ENCODE measurements around the gene BSDC1.
"Not testable (repeated sequence)": the region's sequence is repeated elsewhere in the genome, so short reads cannot be mapped to it uniquely, and the experiment has no call there.

The BSDC1 gene

GRCh38 chr1:32358435-32358834 lies 35.8 kb downstream of the BSDC1 start:
- Histone ChIP-seq H2AFZ (ENCODE audit: low read length) (no peak overlapping the region), H3K4me2 (ENCODE audit: low read length) (no peak overlapping the region), H3K36me3 (ENCODE audit: insufficient read depth, low read length) (peaks cover 5% of the 10 kb centered on the region), H3K9ac (ENCODE audit: low read length) (no peak overlapping the region), H4K20me1 (ENCODE audit: insufficient read depth, low read length) (no peaks in the 10 kb centered on the region), H3K79me2 (ENCODE audit: insufficient read depth, low read length) (no peaks in the 10 kb centered on the region), H3F3A (ENCODE audit: insufficient read depth, low read length) (no peaks in the 10 kb centered on the region), H3K4me3 (ENCODE audit: low read depth, low read length, poor library complexity, severe bottlenecking) (no peak overlapping the region), H3K27ac (ENCODE audit: low read depth, low read length, poor library complexity, severe bottlenecking) (no peak overlapping the region), H3K9me2 (ENCODE audit: low read depth, low read length) (no peaks in the 10 kb centered on the region), H3K4me1 (ENCODE audit: insufficient read depth, low read length, severe bottlenecking) (peaks cover 14% of the 10 kb centered on the region), H3K27me3 (ENCODE audit: insufficient read depth, low read length) (no peaks in the 10 kb centered on the region), H3K9me3 (ENCODE audit: low read length) (no peaks in the 10 kb centered on the region)
- TF ChIP-seq CTCF (IDR thresholded peaks at IDR 0.05; ENCODE audit: low read length): no peak
- no peak for TF ChIP-seq EZH2 (IDR thresholded peaks at IDR 0.05; ENCODE audit: borderline replicate concordance, low read length)

GRCh38 chr1:32357614-32358013 lies 36.6 kb downstream of the BSDC1 start:
- Histone ChIP-seq H3K4me1 (ENCODE audit: insufficient read depth, low read length, severe bottlenecking) (peaks cover 14% of the 10 kb centered on the region), H3K36me3 (ENCODE audit: insufficient read depth, low read length) (no peaks in the 10 kb centered on the region; the same call in 1 of the 2 replicates), H3K79me2 (ENCODE audit: insufficient read depth, low read length) (no peaks in the 10 kb centered on the region), H4K20me1 (ENCODE audit: insufficient read depth, low read length) (no peaks in the 10 kb centered on the region), H3K9me2 (ENCODE audit: low read depth, low read length) (no peaks in the 10 kb centered on the region), H3K4me2 (ENCODE audit: low read length) (no peak overlapping the region), H2AFZ (ENCODE audit: low read length) (no peak overlapping the region), H3F3A (ENCODE audit: insufficient read depth, low read length) (no peaks in the 10 kb centered on the region), H3K27ac (ENCODE audit: low read depth, low read length, poor library complexity, severe bottlenecking) (no peak overlapping the region), H3K9ac (ENCODE audit: low read length) (no peak overlapping the region), H3K27me3 (ENCODE audit: insufficient read depth, low read length) (no peaks in the 10 kb centered on the region), H3K4me3 (ENCODE audit: low read depth, low read length, poor library complexity, severe bottlenecking) (no peak overlapping the region), H3K9me3 (ENCODE audit: low read length) (no peaks in the 10 kb centered on the region)
- TF ChIP-seq CTCF (IDR thresholded peaks at IDR 0.05; ENCODE audit: low read length) (no peak), EZH2 (IDR thresholded peaks at IDR 0.05; ENCODE audit: borderline replicate concordance, low read length) (no peak)

GRCh38 chr1:32356478-32356877 lies 37.8 kb downstream of the BSDC1 start:
- Histone ChIP-seq H3K9ac (ENCODE audit: low read length) (no peak overlapping the region), H3K36me3 (ENCODE audit: insufficient read depth, low read length) (no peaks in the 10 kb centered on the region; the same call in 1 of the 2 replicates), H3K27ac (ENCODE audit: low read depth, low read length, poor library complexity, severe bottlenecking) (no peak overlapping the region), H3F3A (ENCODE audit: insufficient read depth, low read length) (no peaks in the 10 kb centered on the region), H3K9me3 (ENCODE audit: low read length) (no peaks in the 10 kb centered on the region), H3K27me3 (ENCODE audit: insufficient read depth, low read length) (no peaks in the 10 kb centered on the region), H3K4me2 (ENCODE audit: low read length) (no peak overlapping the region), H2AFZ (ENCODE audit: low read length) (no peak overlapping the region), H3K4me1 (ENCODE audit: insufficient read depth, low read length, severe bottlenecking) (peaks cover 16% of the 10 kb centered on the region), H3K4me3 (ENCODE audit: low read depth, low read length, poor library complexity, severe bottlenecking) (no peak overlapping the region), H3K9me2 (ENCODE audit: low read depth, low read length) (no peaks in the 10 kb centered on the region), H4K20me1 (ENCODE audit: insufficient read depth, low read length) (no peaks in the 10 kb centered on the region), H3K79me2 (ENCODE audit: insufficient read depth, low read length) (no peaks in the 10 kb centered on the region)
- TF ChIP-seq CTCF (IDR thresholded peaks at IDR 0.05; ENCODE audit: low read length): no peak
- no peak for TF ChIP-seq EZH2 (IDR thresholded peaks at IDR 0.05; ENCODE audit: borderline replicate concordance, low read length)

- H4K20me1 ChIP-seq (ENCODE audit: insufficient read depth, low read length); H3K4me3 ChIP-seq (ENCODE audit: low read depth, low read length, poor library complexity, severe bottlenecking); H3K27me3 ChIP-seq (ENCODE audit: insufficient read depth, low read length); H2AFZ ChIP-seq (ENCODE audit: low read length); H3K36me3 ChIP-seq (ENCODE audit: insufficient read depth, low read length); H3K79me2 ChIP-seq (ENCODE audit: insufficient read depth, low read length); H3K9ac ChIP-seq (ENCODE audit: low read length); H3F3A ChIP-seq (ENCODE audit: insufficient read depth, low read length); H3K9me3 ChIP-seq (ENCODE audit: low read length); H3K4me2 ChIP-seq (ENCODE audit: low read length); H3K27ac ChIP-seq (ENCODE audit: low read depth, low read length, poor library complexity, severe bottlenecking); H3K9me2 ChIP-seq (ENCODE audit: low read depth, low read length): not testable (repeated sequence)
- H3K4me1 ChIP-seq (ENCODE audit: insufficient read depth, low read length, severe bottlenecking): peaks cover 18% of the 10 kb centered on the region
Observed at GRCh38 chr1:32355778-32356177, 38.5 kb downstream of the BSDC1 start.

All from OCI-LY1 (cell line).